ENCODE measurements around the gene HGFAC.

HGFAC gene

DNA sequence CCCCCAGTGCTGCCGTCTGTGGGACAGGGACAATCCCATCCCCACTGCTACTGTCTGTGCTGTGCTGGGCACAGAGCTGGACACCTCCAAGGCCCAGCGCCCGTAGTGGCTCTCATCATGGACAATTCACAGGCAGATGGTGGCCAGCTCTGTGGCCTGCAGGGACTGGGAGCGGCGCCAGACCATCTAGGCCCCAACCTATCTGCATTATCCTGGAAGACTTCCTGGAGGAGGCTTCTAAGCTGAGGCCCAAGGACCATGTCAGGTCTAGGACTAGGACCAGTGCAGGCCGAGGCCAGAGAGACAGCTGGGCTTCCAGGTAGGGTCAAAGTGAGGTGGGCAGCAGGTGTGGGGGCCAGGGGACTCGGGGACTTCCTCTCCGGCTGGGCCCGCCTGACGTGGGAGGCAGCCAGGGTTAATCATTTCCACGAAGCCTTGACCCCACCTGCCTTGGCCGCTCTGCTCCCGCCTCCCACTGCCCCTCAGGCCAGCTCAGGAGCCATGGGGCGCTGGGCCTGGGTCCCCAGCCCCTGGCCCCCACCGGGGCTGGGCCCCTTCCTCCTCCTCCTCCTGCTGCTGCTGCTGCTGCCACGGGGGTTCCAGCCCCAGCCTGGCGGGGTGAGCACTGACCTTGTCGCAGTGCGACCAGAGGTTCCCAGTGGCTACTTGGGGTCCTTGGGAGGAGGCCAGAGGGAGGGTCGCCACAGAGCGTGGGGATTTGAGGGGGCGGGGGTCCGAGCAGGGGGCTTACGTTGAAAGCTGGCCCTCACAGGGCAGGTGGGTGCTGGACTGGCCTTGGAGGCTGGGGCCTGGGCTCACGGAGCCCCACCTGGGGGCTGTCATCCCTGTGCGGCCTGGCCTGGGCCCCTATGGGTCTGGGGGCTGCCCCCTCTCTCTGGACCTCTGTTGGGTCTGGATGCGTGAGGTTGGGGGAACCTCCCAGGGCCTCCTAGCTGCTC is at the start of gene HGFAC:
Gene HGFAC (plus strand): TSS at position 468 of the 959 bp plus-strand sequence. CDS start 34 bp downstream, at position 502.
- Mint-ChIP-seq H3K4me1 (ENCODE audit: low read depth) (peaks cover 22% of the 10 kb centered on the region), H3K27me3 (peaks cover 6% of the 10 kb centered on the region), H3K27ac (no peak within 1 kb of the TSS), H3K9me3 (no peaks in the 10 kb centered on the region), H3K36me3 (ENCODE audit: low read depth) (no peaks in the 10 kb centered on the region), H3K4me3 (no peak within 1 kb of the TSS)
- intact Hi-C loops (cut with micrococcal nuclease), result no loop called here

GRCh38 chr4:3392321-3392720 is 49.4 kb upstream of the HGFAC start:
- Mint-ChIP-seq H3K9me3 (no peaks in the 10 kb centered on the region), H3K36me3 (ENCODE audit: low read depth) (peaks cover 18% of the 10 kb centered on the region), H3K4me3 (no peak overlapping the region), H3K27ac (peak overlapping the region; percentile 15), H3K4me1 (ENCODE audit: low read depth) (peaks cover 49% of the 10 kb centered on the region), H3K27me3 (no peaks in the 10 kb centered on the region)
- intact Hi-C loops (cut with micrococcal nuclease), result no loop called here

DNA sequence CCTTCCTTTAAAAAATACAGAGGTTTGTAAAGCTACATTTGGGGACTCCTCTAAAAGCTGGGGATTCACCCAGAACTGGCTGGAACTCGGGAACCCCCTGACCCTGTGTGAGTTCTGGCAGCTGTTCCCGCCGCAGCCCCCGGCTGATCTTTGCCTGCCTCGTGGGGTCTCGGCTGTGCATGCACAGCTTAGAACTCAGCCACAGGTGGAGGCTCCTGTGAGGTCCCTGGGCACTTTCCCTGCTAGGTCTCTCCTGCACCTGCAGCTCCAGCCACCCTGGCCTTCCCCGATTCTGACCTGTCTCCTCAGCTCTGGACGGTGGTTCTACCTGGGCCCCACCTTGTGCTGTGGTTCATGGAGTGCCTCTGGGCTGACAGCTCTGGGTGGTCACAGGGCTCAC is 48.6 kb upstream of the HGFAC start:
- H3K4me3 Mint-ChIP-seq, result no peak overlapping the region
- H3K9me3 Mint-ChIP-seq, result no peaks in the 10 kb centered on the region
- peaks cover 42% of the 10 kb centered on the region for H3K4me1 Mint-ChIP-seq (ENCODE audit: low read depth)
- intact Hi-C loops (cut with micrococcal nuclease), result no loop called here
- H3K27me3 Mint-ChIP-seq, result no peaks in the 10 kb centered on the region
- peaks cover 18% of the 10 kb centered on the region for H3K36me3 Mint-ChIP-seq (ENCODE audit: low read depth)
- H3K27ac Mint-ChIP-seq, result no peak overlapping the region

DNA sequence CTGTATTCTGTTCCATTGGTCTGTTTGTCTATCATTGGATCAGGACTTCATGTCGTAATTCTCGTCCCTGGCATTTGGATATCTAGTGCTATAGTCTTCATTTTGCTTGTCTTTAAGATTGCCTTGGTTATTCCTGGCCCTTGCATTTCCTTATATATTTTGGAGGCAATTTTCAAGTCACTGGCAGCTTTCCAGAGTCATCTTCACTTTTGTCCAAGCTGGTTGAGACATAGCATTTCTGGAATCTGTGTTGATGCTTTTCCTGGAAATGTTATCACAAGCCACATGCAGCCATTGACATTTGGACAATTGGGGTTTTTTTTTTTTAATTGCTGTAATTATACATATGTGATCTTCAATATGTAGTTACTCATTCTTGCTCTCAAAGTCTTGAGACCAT is 45.2 kb upstream of the HGFAC start:
- peaks cover 30% of the 10 kb centered on the region for H3K4me1 Mint-ChIP-seq (ENCODE audit: low read depth)
- H3K27ac Mint-ChIP-seq, result no peak overlapping the region
- intact Hi-C loops (cut with micrococcal nuclease), result no loop called here
- peaks cover 9% of the 10 kb centered on the region for H3K36me3 Mint-ChIP-seq (ENCODE audit: low read depth)
- no peaks in the 10 kb centered on the region for H3K27me3 Mint-ChIP-seq
- no peaks in the 10 kb centered on the region for H3K9me3 Mint-ChIP-seq
- no peak overlapping the region for H3K4me3 Mint-ChIP-seq

GRCh38 chr4:3397128-3397527 is 44.6 kb upstream of the HGFAC start:
- no peak overlapping the region for H3K27ac Mint-ChIP-seq
- H3K36me3 Mint-ChIP-seq (ENCODE audit: low read depth), result peaks cover 9% of the 10 kb centered on the region
- H3K9me3 Mint-ChIP-seq, result no peaks in the 10 kb centered on the region
- peaks cover 31% of the 10 kb centered on the region for H3K4me1 Mint-ChIP-seq (ENCODE audit: low read depth)
- intact Hi-C loops (cut with micrococcal nuclease), result no loop called here
- H3K27me3 Mint-ChIP-seq, result no peaks in the 10 kb centered on the region
- no peak overlapping the region for H3K4me3 Mint-ChIP-seq

- H3K27me3 Mint-ChIP-seq, result no peaks in the 10 kb centered on the region
- H3K36me3 Mint-ChIP-seq (ENCODE audit: low read depth), result peaks cover 5% of the 10 kb centered on the region
- peaks cover 44% of the 10 kb centered on the region for H3K4me1 Mint-ChIP-seq (ENCODE audit: low read depth)
- H3K4me3 Mint-ChIP-seq, result no peak overlapping the region
- peaks cover 6% of the 10 kb centered on the region for H3K9me3 Mint-ChIP-seq
- intact Hi-C loops (cut with micrococcal nuclease), result no loop called here
- peak overlapping the region; percentile 31 for H3K27ac Mint-ChIP-seq
Measured at GRCh38 chr4:3399277-3400194, 42.2 kb upstream of the HGFAC start.

GRCh38 chr4:3401436-3402171 is 40.2 kb upstream of the HGFAC start:
- Mint-ChIP-seq H3K4me1 (ENCODE audit: low read depth) (peaks cover 44% of the 10 kb centered on the region), H3K27me3 (no peaks in the 10 kb centered on the region), H3K4me3 (no peak overlapping the region), H3K9me3 (peaks cover 8% of the 10 kb centered on the region), H3K27ac (no peak overlapping the region), H3K36me3 (ENCODE audit: low read depth) (peaks cover 12% of the 10 kb centered on the region)
- intact Hi-C loops (cut with micrococcal nuclease), result no loop called here

DNA sequence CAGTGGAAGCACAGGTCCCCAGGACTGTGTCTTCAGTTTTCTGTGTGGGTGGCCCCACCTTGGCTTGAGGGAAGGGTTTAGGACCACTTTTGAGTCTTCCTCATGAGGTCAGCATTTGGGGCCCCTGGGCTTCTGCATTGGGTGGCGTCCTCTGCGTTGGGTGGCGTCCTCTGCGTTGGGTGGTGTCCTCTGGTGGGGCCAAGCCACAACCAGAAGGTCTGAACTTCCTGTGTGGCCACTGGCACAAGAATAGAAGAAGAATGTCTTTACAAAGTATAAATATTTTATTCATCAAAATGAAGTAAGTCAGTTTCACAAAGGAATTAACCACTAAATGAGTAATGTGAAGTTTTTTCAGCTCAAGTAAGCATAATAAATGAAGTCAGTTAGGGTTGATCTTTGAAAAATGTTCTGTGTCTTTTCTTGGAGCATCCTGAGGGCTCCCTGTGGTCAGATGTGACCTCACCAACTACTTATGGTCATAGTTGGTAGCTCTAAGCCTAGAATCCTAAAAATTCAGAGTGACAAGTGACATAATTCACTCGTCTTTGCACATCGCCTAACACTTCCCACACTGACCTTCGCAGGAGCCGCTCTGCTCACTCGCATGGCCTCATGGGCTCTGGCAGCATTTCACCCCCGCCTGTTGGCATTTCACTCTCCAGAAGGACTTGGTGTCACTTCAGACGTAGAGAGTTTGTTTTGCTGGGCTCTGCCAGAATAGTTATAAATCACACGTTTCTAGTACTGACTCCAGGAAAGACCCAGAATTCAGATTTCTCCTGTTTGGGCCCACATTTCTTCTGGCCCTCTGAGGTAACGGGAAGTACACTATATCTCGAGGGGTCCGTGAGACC is 39.0 kb upstream of the HGFAC start:
- H3K4me3 Mint-ChIP-seq, result no peak overlapping the region
- H3K27ac Mint-ChIP-seq, result peak overlapping the region; percentile 84
- peaks cover 12% of the 10 kb centered on the region for H3K36me3 Mint-ChIP-seq (ENCODE audit: low read depth)
- intact Hi-C loops (cut with micrococcal nuclease), result no loop called here
- H3K4me1 Mint-ChIP-seq (ENCODE audit: low read depth), result peaks cover 44% of the 10 kb centered on the region
- no peaks in the 10 kb centered on the region for H3K27me3 Mint-ChIP-seq
- peaks cover 8% of the 10 kb centered on the region for H3K9me3 Mint-ChIP-seq

GRCh38 chr4:3403348-3403906 is 38.3 kb upstream of the HGFAC start:
- peaks cover 8% of the 10 kb centered on the region for H3K9me3 Mint-ChIP-seq
- peak overlapping the region; percentile 84 for H3K27ac Mint-ChIP-seq
- H3K36me3 Mint-ChIP-seq (ENCODE audit: low read depth), result peaks cover 12% of the 10 kb centered on the region
- intact Hi-C loops (cut with micrococcal nuclease), result no loop called here
- no peak overlapping the region for H3K4me3 Mint-ChIP-seq
- peaks cover 46% of the 10 kb centered on the region for H3K4me1 Mint-ChIP-seq (ENCODE audit: low read depth)
- no peaks in the 10 kb centered on the region for H3K27me3 Mint-ChIP-seq

- Mint-ChIP-seq H3K4me1 (ENCODE audit: low read depth) (peaks cover 34% of the 10 kb centered on the region), H3K27me3 (no peaks in the 10 kb centered on the region), H3K27ac (no peak overlapping the region), H3K4me3 (no peak overlapping the region), H3K36me3 (ENCODE audit: low read depth) (peaks cover 12% of the 10 kb centered on the region), H3K9me3 (peaks cover 8% of the 10 kb centered on the region)
- intact Hi-C loops (cut with micrococcal nuclease), result no loop called here
Measured at GRCh38 chr4:3404546-3404945, 37.2 kb upstream of the HGFAC start.

DNA sequence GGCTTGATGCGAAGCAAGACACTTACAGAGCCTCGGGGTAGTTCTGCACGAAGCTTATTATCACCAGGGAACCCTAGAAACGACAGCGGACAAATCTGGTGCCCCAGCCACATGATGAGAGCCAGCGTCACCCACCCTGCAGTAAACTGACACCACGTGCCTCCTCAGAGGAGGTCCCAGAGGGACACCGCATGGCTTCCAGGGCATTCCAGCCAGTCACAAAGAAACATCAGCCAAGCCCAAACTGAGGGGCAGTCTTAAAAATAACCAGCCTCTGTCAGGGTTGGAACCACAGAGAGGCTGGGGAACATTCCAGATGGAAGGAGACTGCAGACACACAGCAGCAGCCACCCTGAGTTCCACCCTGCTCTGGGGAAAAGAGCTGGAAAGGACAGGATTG is 36.6 kb upstream of the HGFAC start:
- intact Hi-C loops (cut with micrococcal nuclease), result no loop called here
- no peak overlapping the region for H3K27ac Mint-ChIP-seq
- H3K9me3 Mint-ChIP-seq, result peaks cover 8% of the 10 kb centered on the region
- peaks cover 3% of the 10 kb centered on the region for H3K27me3 Mint-ChIP-seq
- peaks cover 12% of the 10 kb centered on the region for H3K36me3 Mint-ChIP-seq (ENCODE audit: low read depth)
- H3K4me3 Mint-ChIP-seq, result no peak overlapping the region
- H3K4me1 Mint-ChIP-seq (ENCODE audit: low read depth), result peaks cover 36% of the 10 kb centered on the region

DNA sequence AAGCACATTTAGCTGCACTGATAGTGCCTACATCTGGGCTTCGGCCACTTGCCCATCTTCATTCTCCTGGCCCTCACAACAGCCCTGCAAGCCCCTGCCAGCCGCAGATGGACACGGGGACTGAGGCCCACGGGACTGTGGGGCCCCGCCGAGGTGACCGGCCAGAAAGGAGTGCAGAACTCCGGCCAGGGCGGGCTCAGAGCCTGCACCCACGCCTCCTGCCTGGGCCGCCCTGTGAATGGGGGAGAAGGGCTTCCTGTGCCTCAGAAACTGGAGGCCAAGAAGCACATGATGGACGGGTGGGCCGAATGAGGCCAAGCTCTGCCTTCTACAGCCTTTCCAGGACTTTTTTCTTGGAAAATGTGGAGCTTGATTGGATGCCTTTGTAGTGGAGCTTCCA is 35.7 kb upstream of the HGFAC start:
- H3K36me3 Mint-ChIP-seq (ENCODE audit: low read depth), result peaks cover 12% of the 10 kb centered on the region
- H3K27me3 Mint-ChIP-seq, result peaks cover 5% of the 10 kb centered on the region

More for the DNA sequence above, 35.7 kb upstream of the HGFAC start:
- intact Hi-C loops (cut with micrococcal nuclease), result no loop called here
- Mint-ChIP-seq H3K4me1 (ENCODE audit: low read depth) (peaks cover 40% of the 10 kb centered on the region), H3K4me3 (no peak overlapping the region), H3K9me3 (peaks cover 8% of the 10 kb centered on the region), H3K27ac (no peak overlapping the region)

Data from dendritic cell treated with granulocyte-macrophage colony-stimulating factor and Interleukin-4, amounts not matched to agents 40 ng/mL and 50 ng/mL, for 4 days (primary cell).